Measurements from ENCODE around the gene KCNE3.

Gene KCNE3

DNA sequence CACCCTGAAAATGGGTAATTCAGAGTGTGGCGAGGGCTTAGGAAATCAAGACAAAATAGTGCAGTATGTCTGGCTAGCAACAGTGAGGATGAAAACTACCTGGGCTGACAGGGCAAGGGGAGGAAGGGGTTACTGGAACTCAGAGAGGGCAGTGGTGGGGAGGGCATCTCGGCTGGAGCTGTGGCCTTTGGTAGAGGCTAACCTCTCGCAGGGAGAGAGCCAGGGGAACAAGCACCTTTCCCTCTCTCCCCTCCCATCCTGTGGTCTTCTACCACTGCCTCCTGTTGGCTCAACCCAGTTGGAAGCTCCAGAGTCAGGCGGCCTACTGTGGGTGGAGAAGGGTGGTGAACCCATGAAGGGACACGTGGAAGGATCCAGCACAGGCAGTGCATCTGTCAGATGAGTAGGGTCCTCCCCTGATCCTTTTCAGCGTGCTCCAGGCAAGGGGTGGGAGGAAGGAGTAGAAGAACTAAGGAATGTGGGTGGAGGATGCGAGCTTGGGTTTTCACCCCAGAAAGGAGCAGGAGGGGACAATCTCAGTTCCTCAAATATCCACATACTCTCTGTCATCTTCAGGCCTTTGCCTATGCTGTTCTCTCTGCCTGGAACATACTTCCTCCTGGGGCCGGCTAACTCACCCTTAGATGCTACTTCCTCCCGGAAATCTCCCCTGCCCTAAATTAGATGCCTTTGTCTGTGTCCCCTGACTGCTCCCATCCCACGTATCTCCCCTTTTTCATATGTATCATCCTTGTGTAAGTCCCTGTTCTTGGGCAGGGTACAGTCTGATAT lies 6.2 kb upstream of the KCNE3 start:
- DNase-seq (ENCODE audit: low read depth, low spot score): no peak
- H3K4me3 ChIP-seq (ENCODE audit: low read length): no peak overlapping the region

DNA sequence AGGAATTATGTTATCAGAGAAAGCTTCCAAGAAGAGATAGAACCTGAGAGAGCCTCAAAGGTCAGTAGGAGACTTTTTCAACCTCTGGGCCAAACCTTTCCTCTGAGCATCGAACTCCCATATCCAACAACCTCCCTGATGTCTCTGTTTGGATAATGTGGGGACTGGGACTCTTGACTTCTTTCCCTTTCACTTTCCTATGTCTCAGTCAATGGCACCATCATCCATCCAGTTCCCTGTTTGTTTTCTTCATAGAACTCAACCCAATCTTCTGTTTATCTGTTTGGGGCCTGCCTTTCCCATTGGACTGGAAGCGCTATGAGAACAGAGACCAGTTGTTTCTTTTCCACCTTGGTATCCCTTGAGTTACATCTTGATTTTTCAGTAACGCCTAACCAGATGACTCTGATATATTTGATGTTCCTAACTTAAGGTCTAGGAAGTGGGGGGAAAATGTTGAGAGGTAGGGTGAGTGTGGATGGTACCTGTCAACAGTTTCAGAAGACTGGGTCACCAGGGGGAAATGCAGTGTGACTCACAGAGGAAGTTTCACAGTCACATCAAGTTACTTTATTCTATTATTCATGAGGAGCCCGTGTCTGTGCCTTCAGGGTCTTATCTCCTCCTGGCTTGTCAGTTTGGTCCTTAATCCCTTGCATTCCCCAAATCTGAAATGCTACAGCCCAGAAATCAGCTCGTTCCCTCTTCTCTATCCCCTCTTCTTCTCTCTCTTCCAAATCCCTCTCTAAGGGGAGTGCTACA lies 4.5 kb upstream of the KCNE3 start:
- DNase-seq (ENCODE audit: low read depth, low spot score): no peak
- no peak overlapping the region for H3K4me3 ChIP-seq (ENCODE audit: low read length)

DNA sequence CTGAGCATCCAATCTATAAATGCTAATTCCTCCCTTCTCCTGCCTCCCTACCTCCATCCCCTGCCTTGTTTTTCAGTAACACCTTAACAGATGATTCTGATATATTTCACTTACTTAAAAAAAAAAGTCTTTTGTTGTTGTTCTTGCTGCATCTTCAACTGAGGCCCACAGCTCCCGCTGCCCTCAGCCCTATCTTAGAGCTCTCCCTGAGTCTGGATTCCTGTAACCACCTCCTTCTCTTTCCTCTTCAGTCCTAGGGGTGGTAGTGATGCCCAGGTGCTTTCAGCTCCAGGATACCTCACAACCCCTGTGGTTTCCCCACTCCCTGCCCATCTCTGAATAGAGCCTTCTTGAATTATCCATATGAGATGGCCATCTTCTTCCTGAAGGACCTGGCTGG lies 3.7 kb upstream of the KCNE3 start:
- no peak overlapping the region for H3K4me3 ChIP-seq (ENCODE audit: low read length)
- DNase-seq (ENCODE audit: low read depth, low spot score): no peak

DNA sequence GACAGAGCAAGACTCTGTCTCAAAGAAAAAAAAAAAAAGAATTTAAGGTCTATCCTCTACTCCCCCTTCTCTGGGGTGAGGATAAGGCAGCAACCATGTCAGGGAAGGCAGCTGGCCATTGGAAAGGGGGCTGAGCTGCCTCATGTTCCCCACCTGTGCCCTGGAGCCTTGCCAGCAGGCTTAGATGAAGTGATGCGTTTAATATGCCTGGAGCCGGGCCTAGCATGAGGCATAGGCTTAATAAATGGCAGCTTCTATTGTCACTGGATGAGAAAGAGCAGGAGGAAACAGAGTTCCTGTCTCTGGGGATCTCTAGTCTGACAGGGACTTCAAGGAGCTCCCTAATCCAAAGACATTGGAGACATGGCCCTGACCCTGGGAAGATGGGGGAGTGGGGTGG lies 3.2 kb upstream of the KCNE3 start:
- no peak overlapping the region for H3K4me3 ChIP-seq (ENCODE audit: low read length)
- DNase-seq (ENCODE audit: low read depth, low spot score): no peak

DNA sequence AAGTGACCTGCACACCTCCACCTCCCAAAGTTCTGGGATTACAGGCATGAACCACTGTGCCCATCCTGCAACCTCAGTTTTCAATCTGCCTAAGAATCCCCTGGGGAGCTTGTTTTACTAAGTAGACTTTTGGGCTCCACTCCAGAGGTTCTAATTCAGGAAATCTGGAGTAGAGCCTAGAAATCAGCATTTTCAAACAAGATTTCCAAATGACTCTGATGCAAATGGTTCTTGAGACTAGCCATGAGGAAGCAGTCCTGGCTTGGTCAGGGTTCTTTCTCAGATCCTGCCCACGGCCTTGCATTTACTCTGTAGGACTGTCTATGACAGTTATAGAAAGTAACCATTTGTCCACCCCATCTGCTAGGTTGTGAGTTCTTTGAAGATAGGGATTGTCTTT lies 1.6 kb upstream of the KCNE3 start:
- H3K4me3 ChIP-seq (ENCODE audit: low read length): no peak overlapping the region
- DNase-seq (ENCODE audit: low read depth, low spot score): no peak

DNA sequence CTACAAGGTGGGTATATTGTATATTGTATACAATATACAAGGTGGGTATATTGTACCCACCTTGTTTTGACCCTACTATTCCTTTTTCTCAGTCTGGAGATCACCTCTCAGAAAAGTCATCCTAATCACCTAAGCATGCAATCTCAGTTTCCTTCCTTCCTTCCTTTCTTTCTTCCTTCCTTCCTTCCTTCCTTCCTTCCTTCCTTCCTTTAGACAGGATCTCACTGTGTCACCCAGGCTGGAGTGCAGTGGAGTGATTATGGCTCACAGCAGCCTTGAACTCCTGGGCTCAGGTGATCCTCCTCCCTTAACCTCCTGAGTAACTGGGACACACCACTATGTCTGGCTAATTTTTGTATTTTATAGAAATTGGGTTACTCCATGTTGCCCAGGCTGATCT lies 1.2 kb upstream of the KCNE3 start:
- no peak overlapping the region for H3K4me3 ChIP-seq (ENCODE audit: low read length)
- no peak for DNase-seq (ENCODE audit: low read depth, low spot score)

DNA sequence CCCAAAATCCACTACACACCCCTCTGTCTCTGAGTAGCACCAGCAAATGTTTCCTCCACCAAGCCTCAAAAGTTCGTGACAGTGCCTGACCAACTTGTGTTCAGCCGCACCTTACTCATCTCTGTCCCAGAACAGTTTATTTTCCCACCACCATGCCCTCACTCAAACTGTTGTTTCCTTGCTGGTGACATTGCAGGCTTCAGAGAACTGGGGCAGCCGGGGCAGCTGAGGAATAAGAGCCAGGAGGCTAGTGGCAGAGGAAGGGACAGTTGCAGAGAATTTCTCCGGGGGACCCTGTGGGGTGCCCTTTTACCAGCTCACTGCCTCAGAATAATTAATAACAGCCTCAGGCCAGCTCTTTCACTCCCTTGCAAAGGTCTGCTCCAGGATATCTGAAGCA lies 709 bp upstream of the KCNE3 start:
- no peak overlapping the region for H3K4me3 ChIP-seq (ENCODE audit: low read length)
- DNase-seq (ENCODE audit: low read depth, low spot score): no peak

DNA sequence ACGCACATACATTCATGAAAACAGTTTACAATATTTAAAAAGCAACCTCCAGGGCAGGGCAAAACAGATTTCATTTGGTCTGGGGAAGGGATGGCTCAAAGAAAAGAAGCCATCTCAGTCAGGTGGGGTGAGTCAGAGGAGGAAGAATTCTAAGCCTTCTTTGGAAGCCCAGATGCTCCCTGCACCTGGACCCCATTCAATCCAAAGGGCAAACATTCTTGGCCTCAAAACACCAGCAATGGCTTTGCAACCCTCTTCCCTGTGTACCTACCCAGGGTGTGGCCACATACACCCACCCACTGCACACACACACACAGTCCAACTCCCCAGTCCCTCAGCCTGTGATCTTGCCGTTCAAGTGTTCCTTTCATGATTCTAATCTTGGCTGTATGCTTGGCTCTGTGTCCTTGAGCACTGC lies 2.0 kb downstream of the KCNE3 start:
- DNase-seq (ENCODE audit: low read depth, low spot score): no peak
- no peak overlapping the region for H3K4me3 ChIP-seq (ENCODE audit: low read length)

DNA sequence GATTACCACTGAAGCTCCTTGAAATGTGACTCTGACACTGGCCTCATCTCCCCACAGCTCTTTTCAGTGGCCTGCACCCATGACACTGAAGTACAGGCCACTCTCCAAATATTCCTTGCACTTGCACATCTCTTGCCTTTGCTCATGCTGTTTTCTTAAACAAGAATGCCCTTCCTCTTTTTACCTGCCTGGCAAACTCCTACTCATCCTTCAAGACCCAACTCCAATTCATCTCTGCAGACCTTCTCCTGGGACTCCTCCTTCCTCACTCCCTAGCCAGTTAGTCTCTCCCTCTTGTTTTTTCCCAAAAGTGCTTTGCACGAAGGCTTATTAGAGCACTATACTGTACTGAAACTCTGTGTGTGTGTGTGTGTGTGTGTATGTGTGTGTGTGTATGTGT lies 2.6 kb downstream of the KCNE3 start:
- H3K4me3 ChIP-seq (ENCODE audit: low read length): no peak overlapping the region
- no peak for DNase-seq (ENCODE audit: low read depth, low spot score)

DNA sequence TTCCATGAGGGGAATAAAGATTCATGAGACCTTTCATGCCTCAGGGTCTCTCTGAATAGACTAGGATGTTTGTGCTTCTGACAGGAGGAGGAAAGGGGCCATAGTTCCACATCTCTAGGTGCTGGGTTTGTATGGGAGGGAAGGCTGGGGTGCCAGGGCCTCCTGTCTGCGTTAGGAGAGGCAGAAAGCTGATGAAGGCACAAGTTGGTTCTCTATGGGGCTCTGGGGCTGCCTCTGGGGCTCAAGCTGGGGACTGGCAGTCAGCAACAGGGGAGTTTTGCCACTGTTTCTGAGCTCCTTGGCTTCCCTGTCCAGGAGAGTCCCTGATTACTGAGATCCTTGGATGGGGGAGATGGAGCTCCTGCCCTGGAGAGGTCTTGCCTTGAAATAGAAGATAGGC lies 4.1 kb downstream of the KCNE3 start:
- no peak for DNase-seq (ENCODE audit: low read depth, low spot score)

DNA sequence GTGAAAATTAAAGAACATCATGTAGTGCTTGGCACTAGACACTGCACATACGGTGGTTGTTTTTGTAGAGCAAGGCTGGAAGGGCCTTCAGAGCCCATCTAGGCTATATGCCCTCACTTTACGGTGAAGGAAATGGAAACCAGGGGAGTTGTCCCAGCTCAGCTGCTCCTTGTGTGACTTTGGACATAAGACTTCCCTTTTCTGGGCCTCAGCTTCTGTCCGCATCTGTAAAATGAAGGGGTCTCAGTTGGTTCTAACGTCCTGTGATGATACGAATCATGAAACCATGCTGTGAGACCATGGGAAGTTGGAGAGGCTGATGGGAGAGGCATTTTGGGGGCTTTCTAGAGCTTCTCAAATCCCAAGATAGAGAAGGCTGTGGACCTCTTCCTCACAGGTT lies 4.7 kb downstream of the KCNE3 start:
- DNase-seq (ENCODE audit: low read depth, low spot score): no peak
- H3K4me3 ChIP-seq (ENCODE audit: low read length): no peak overlapping the region

More for the DNA sequence above, 4.1 kb downstream of the KCNE3 start:
- no peak overlapping the region for H3K4me3 ChIP-seq (ENCODE audit: low read length)

DNA sequence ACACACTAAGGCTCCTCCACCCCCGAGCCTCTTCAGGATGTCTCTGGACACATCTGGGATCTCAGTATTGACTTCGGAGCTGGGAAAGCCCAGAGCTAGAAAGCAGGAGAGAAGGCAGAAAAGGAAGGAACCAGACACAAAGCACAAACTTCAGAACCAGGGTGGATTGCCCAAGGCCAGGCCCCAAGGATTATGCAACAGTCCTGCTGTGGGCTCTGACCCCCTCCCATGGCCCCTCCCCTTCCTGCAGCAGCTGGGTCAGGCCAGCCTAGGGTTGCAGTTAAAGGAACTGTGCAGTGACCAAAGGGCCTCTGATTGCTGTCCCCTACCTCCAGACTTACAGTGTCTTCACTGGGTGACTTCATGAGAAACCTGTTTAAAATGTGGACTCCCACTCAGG lies 5.3 kb downstream of the KCNE3 start:
- H3K4me3 ChIP-seq (ENCODE audit: low read length): no peak overlapping the region
- DNase-seq (ENCODE audit: low read depth, low spot score): no peak

DNA sequence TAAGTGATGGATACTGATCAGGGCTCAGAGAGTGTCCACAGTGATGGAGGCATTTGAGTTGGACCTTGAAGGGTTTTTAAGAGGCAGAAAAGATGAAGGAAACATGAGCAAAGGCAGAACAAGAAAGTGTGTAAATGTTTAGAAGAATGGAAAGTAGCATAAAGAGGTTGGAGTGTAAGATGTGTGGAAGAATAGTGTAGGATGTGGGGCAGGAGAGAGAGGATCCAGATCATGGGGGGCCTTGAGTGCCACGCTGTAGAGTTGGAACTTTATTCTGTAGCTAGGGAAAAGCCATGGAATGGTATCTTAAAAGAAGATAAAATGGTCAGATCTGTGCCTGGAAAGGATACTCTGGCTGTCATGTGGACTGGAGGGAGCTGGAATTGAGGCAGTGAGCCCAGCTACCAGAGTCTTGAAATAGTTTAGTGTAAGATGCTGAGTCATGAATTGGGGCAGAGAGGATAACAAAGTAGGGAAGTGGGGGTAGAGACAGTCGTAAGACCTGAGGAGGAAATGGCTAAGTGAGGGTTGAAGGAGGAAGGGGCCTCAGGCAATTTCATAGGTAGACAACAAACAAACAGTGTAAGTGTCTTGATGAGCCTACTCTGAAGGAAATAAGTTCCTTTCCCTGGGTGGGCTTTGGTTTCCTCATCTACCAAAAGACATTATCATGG lies 6.7 kb downstream of the KCNE3 start:
- H3K4me3 ChIP-seq (ENCODE audit: low read length): no peak overlapping the region
- peak; percentile 34 for DNase-seq (ENCODE audit: low read depth, low spot score)

DNA sequence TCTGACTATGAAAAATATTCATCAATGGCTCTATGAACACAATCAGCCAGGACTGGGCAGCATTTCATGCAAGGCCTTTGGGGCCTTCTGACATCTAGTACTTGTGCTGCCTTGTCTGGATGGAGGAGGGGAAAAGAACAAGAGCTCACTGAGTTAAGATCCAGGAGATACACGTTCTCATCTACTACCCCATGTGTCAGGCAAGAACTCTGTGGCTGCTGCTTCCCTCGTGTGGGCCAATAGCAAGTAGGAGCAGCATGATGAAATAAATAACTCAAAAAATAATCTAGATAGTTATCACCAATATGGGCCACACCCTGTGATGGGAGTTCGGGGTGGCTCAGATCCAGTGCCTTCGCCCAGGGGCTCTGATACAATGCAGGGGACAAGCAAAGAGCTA lies 7.3 kb downstream of the KCNE3 start:
- no peak overlapping the region for H3K4me3 ChIP-seq (ENCODE audit: low read length)
- no peak for DNase-seq (ENCODE audit: low read depth, low spot score)

DNA sequence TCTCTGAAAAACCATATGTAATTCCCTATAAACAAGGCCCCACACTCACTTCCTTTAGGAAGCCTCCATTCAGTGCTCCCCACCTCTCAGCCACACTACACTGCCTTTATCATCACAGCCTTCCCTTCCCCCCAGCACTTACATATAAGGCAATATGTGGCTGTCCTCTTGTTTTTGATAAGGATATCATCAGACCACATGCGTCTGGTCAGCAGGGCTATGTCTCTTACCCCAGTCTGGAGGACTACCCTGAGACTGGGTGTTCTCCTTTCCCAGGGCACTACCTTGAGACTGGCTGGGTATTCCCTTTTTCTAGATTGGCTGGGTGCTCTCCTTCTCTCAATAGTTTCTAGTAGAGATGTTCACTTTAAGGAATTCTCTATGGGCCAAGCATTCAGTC lies 7.8 kb downstream of the KCNE3 start:
- H3K4me3 ChIP-seq (ENCODE audit: low read length): no peak overlapping the region

DNA sequence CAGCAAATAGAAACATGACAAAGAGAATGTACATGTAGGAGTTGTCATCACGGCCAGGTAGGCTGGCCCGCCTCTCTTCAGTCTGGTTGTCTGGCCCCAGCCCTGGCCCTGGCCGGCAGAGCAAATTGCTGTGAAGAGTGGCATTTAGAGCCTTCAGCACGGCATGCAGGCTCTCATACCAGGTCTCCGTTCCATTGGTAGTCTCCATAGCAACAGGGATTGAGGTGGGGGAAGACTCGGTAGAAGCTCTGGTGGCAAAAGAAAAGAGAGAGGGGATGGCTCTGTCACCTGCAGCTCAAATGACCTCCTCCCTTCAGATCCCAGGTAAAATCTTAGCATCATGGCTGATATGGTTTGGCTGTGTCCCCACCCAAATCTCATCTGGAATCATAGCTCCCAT lies 10.0 kb downstream of the KCNE3 start:
- no peak overlapping the region for H3K4me3 ChIP-seq (ENCODE audit: low read length)
- no peak for DNase-seq (ENCODE audit: low read depth, low spot score)

More for the DNA sequence above, 7.8 kb downstream of the KCNE3 start:
- DNase-seq (ENCODE audit: low read depth, low spot score): no peak

DNA sequence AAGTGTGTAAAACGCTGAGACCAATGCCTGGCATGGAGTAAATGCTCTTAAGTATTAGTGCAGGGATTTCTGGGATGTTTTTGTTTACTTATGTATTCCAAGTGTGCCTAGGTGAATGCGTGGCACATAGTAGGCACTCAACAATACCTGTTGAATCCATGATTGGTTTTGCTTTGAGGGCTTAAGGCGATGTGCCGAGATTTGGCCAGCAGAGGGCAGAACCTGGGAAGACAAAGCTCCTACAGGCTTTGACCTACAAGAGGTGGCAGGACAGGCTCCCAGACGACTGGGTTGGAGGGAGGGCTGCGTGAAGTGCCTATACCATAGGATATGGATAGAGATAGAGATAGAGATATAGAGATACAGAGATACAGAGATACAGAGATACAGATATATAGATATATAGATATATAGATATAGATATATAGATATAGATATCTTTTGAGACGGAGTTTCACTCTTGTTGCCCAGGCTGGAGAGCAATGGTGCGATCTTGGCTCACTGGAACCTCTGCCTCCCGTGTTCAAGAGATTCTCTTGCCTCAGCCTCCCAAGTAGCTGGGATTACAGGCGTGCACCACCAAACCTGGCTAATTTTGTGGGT lies 13.9 kb downstream of the KCNE3 start:
- no peak overlapping the region for H3K4me3 ChIP-seq (ENCODE audit: low read length)
- DNase-seq (ENCODE audit: low read depth, low spot score): peak; percentile 64

DNA sequence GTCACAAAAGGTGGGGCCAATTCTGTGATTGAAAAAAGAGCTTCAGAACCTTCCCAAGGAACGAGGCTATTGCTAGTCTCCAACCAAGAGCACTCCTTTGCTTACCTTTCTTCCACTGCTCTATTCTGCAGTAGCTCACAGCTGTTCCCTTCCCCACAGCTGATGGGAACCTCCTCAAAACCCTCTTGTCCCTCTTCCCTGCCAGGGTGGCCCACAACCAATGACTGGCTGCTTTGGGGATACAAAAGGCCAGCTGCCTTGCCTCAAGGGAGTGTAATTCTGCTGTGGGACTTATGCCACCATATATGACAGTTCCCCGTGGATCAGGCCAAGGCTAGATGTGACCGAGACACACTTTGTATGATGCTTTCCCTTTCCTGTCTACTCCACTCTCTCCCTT lies 15.0 kb downstream of the KCNE3 start:
- DNase-seq (ENCODE audit: low read depth, low spot score): no peak
- H3K4me3 ChIP-seq (ENCODE audit: low read length): no peak overlapping the region

DNA sequence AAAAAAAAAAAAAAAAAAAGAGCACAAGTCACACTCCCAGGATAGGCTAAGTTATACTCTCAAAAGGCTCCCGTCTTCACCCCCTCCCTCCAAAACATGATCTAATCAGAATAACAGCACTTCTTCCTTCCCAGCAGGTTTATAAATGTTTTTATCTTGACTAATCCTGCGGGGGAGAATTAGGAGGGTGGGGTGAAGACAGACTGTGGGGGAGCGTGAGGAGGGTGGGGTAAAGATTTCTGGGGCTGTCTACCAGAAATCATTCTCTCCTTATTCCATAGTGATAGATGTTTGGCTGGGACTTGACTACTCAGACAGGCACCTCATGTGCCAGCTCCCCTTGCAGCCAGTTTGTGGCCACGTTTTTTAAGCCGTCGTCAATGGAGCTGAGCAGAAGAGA lies 17.0 kb downstream of the KCNE3 start:
- no peak for DNase-seq (ENCODE audit: low read depth, low spot score)
- H3K4me3 ChIP-seq (ENCODE audit: low read length): no peak overlapping the region

DNA sequence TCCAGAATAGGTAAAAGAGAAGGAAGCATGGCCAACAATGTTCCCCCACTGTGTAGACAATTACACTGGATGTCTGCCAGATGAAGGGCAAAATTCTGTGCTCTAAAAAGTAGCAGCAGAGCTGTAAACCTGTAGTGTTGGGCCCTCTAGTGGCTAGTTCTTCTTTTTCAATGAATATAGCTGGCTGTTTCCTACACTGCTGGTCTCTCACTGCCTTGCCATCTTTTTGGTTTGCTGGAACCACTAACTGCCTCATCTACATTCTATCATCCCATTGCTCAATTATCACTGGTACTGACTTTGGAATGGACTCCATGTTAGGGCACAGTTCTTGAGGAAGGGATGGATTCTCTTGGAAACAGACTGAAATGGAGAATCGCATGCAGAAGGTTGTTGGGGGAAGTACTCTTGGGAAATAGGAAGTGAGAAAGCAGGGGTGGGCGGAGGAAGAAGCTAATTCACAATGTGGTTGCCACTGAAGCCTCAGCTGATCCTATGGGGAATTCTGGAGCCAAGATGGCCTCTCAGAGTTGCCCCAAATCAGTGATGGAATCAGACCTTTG lies 17.9 kb downstream of the KCNE3 start:
- DNase-seq (ENCODE audit: low read depth, low spot score): peak; percentile 75
- no peak overlapping the region for H3K4me3 ChIP-seq (ENCODE audit: low read length)
